Subcutaneous adipose tissue (tissue), 4 donors: Measurements from ENCODE around the gene PXYLP1. TPM values are rescaled to one million over a fixed set of nuclear protein-coding genes. Genes with fewer than 3 reads are reported as not detected.

Source experiments
- CTCF ChIP-seq: fragments of 450-650 bp; IDR thresholded peaks from one replicate; pipeline ENCODE4 v1.5.1; 2016; ENCODE audit warnings: low read depth, mild to moderate bottlenecking, control low read depth, antibody characterized with exemption, moderate library complexity
- total RNA-seq, 4 donors: library from RNA; depleted of rRNA; stranded (reverse); fragments of >200 nt; gene quantifications; one replicate each; pipeline ENCODE4 v1.1.0, GENCODE V29; 2016

The PXYLP1 gene
- total RNA-seq, 4 donors from 2014 or later, result 5.4 to 12.8 (median 9.6) TPM

- TF ChIP-seq CTCF, result no peak
These were observed 30.5 kb upstream of the PXYLP1 start for GRCh38 chr3:141201122-141201521.

- no peak for TF ChIP-seq CTCF
These were observed 28.9 kb upstream of the PXYLP1 start for GRCh38 chr3:141202682-141203081.

- TF ChIP-seq CTCF, result no peak
These were observed 27.8 kb upstream of the PXYLP1 start for GRCh38 chr3:141203866-141204265.

GRCh38 chr3:141204343-141204742 is 27.3 kb upstream of the PXYLP1 start:
- TF ChIP-seq CTCF, result no peak

GRCh38 chr3:141212101-141212500 is 19.5 kb upstream of the PXYLP1 start:
- TF ChIP-seq CTCF, result no peak

GRCh38 chr3:141212555-141212954 is 19.1 kb upstream of the PXYLP1 start:
- TF ChIP-seq CTCF, result no peak

GRCh38 chr3:141216975-141217374 is 14.7 kb upstream of the PXYLP1 start:
- TF ChIP-seq CTCF, result no peak
